ENCODE data around the gene CROT.

Gene CROT

DNA sequence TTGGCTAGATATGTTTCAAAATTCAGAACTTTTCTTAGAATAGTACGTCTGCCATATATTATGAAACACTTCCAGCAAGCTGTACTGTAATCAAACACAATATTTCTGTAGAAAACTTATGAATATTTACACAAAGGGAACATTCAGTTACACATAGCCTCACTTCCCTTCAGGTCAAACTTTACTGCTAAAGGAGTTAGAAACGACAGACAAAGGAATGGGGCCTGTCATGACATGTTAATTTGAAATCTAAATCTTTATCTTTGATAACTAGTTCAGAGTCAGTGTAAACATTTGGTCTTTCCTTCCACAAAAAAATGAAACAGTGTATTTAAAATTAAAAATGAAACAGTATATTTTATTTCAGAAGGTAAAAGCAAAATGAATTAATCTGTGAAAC is 1.0 kb upstream of the CROT start:
- no peak for DNase-seq

DNA sequence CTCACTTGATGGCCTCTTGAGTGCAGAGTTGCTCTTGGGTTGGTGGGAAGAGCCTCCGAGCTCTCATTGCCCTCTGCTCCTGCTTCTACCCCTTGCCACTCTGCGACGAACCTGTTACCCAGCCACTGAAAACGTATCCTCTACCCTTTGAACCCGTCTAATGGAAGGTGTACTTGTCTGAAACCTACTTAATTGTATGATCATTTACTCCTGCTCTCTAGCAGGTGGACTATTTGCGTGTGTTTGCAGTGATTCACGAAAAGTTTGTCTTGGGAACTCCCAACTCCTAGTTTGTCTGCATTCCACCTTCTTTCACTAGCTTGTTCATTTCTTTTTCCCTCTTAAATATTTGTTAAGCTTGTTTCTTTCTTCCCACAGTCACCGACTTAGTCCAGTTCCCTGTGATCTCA is 503 bp downstream of the CROT start:
- no peak for DNase-seq

DNA sequence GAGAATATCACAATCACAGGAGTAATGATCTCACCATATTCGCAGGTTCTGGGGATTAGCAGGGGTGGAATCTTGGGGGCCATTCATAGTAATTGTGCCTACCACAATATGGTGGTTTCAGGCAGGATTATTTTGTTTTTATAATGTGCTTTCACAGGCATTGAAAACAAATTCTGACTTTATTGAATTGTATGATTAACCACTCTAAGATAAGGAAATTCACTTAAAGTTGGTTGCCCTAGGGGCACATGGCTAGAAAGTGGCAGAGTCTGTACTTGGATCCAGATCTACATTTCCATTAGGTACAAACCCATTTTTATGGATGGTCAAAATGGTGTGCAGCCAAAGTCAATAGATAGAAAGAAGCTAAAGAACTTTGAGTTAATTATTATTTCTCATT is 1.7 kb downstream of the CROT start:
- DNase-seq, result no peak

DNA sequence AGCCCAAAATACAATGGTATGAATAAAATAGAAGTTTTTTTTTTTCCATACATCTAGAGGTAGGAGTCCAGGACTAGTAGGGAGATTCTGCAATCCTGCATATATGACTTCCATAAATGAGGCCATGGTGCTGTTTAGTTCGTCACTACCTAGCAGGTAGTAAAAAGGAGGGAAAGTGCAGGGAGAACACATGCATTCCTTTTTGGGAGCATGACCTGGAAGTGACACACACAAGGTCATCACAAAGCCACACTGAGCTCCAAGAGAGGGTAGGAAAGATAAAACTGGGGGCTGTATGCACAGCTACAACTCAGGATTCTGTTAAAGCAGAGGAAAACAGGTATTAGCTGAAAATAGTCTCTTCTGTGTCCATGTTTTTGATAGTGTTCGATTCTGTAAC is 2.2 kb downstream of the CROT start:
- no peak for DNase-seq

DNA sequence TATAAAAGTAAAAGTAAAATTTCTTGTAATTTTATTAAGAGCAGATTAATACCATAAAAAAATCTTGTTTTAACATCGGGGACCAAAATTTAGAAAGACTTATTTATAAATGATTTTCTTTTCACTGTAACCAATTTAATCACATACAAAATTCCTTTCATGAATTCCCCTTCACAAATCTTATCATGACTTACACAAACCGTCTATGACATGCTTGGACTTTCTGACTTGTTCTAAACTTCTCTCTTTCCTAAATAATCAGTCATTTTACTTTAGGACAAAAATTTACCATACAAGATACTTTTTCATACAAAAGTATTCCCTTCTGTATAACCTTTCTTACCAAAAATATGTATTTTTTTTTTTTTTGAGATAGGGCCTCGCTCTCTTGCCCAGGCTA is 9.3 kb downstream of the CROT start:
- no peak for DNase-seq

DNA sequence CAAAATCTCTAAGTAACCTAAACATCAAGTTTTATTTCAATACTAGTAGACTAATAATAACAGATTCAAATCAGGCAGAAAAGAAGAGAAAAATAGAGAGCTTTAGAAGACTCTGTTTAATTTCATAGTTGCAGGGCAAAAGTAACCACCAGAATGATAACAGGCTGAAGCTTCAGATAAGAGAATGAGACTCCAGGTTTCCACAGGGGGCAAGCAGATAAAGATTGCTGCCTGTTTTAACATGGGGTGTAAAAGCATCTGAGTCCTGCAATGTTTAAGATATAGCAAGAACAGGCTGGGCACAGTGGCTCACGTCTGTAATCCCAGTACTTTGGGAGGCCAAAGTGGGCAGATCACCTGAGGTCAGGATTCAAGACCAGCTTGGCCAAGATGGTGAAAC is 11.0 kb downstream of the CROT start:
- DNase-seq, result no peak

DNA sequence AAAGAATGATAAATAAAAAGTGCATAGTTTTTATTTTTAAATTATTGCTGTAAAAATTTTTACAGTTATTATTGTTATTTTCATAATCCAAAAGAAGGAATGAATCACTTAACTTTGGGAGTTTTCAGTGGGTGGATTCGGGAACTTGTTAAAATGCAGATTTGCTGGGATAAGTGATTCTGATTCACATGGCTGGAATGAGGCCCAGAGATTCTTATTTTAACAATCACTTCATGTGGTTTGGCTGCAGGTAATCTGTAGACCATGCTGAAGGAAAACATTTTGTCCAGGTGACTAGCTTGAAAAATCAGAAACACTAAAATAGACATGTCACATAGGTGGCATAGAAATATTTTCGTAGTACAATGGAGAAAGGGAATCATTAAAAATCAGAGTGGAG is 13.9 kb downstream of the CROT start:
- no peak for DNase-seq

DNA sequence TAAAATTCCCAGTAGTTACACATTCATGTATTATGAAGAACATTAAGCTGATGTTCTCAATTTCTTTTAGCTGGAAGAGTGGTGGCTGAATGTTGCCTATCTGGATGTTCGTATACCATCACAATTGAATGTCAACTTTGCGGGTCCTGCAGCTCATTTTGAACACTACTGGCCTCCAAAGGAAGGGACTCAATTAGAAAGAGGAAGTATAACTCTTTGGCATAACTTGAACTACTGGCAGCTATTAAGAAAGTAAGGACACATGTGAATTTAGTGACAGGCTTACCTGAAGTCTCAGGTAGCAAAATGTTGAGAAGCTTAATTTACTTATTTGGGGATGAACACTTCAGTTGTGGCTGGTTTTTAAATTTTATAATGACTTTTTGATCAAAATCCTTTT is 15.9 kb downstream of the CROT start:
- DNase-seq, result no peak

DNA sequence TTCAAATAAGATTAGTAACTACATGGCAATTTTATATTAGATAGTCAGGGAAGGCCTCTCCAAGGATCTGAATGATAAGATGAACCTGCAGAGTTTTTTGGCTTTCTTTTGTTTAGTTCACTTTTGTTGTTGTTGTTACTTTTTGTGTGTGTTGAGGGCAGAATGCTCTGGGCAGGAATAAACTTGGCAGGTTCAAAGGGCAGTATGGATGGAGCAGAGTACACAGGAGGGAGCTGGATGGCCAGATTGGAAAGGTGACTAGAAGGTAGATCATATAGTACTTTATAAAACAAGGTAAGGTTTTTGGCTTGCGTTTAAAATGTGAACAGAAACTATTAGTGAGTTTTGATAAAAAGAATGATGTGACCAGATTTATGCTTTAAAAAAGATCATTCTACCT is 17.9 kb downstream of the CROT start:
- DNase-seq, result no peak

DNA sequence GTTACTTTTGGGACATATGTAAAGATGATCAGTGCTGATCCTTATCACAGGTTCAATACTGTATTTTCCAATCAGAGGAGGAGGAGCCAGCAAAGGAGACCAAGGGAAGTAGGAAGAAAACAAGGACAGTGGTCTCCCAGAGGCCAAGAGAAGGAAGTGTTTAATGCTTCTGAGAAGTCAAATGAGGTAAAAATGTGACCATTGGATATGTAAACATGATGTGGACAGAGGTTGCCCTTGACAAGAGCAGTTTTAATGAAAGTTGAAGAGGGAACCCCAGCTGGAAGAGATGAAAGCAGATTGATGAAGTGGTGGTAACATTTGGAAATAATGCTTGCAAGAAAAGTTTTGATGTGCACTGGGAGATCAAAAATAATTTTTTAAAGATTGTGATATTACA is 18.8 kb downstream of the CROT start:
- no peak for DNase-seq

DNA sequence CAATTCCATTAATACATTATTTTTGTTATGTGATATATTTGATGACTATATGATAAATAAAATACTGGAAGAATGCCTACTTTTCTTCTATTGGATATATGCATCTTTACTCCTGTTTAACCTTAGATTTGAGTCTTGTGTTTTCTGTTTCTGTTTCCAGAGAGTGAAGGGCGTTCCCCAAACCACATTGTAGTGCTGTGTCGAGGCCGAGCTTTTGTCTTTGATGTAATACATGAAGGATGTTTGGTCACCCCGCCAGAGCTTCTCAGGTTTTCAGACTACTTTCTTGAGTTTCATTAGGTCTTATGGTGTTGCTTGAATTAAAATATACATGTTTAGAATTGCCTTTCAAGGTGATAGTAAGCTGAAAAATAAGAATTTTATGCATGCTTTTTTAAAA is 23.8 kb downstream of the CROT start:
- no peak for DNase-seq

DNA sequence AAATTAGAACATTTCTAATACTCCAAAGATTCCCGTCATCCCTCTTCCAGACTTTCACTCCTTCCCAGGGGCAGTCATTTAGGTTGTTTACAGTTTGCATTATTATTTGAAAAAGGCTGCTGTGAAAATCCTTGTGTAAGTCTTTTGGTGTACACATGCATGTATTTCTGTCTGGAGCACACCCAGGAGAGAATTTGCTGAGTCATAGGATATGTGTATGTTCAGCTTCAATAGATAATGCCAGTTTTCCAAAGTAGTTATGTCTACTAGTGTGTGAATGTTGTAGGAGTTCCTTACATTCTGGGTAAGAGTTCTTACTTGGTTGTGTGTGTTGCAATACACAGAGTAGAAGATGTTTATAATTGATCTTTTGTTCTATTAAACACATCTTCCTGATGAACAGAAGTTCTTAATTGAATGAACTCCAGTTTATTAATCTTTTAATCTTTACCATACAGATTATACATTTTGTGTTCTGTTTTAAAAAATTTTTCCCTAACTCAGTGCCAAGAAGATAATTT is 25.3 kb downstream of the CROT start:
- DNase-seq, result no peak

DNA sequence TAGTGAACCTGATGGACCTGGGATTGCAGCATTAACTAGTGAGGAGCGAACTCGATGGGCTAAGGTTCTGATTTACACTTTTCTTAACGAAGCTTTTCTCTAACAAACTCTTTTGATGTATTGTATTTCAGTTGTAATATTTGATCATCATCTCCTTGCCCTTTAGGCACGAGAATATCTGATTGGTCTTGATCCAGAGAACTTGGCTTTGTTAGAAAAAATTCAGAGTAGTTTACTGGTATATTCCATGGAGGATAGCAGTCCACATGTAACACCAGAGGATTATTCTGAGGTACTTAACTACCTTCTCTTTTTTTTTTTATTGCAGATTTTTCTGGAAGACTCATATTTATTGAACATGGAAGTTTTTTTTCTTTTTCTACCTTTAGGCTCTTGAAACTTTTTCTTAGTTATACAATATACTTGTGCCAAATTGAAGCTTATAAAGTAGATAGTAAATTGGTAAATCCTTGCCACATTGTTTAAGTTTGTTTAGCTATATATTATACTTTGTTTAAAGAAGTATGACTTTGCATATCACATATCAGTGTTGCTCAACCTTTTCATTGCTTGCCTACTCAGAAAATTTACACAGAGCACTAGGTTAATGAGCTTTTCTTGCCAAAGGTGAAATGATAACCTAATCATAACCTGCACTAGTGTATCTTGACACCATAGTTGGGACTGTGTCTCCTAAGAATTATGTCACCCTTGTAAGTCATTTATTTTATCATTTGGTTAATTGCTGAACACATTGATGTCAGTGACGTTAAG is 30.4 kb downstream of the CROT start:
- DNase-seq, result no peak

DNA sequence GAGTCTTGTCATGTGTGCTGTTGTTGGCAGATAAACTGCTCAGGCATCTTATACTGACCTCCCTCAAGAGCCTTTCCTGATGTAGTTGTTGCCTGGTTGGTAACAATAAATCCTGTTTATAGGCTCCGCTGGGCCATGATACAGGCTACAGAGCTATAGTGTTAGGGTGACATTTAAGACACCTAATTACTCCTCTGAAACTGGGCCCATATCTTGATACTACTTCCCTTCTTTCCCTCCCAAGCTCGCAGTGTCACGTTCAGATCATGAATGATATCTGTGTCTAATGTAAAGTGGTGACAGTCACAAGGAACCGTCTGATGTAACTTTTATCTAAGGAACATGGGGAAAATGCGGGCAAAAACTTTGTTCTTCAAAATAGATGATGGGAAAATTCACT is 35.4 kb downstream of the CROT start:
- no peak for DNase-seq

DNA sequence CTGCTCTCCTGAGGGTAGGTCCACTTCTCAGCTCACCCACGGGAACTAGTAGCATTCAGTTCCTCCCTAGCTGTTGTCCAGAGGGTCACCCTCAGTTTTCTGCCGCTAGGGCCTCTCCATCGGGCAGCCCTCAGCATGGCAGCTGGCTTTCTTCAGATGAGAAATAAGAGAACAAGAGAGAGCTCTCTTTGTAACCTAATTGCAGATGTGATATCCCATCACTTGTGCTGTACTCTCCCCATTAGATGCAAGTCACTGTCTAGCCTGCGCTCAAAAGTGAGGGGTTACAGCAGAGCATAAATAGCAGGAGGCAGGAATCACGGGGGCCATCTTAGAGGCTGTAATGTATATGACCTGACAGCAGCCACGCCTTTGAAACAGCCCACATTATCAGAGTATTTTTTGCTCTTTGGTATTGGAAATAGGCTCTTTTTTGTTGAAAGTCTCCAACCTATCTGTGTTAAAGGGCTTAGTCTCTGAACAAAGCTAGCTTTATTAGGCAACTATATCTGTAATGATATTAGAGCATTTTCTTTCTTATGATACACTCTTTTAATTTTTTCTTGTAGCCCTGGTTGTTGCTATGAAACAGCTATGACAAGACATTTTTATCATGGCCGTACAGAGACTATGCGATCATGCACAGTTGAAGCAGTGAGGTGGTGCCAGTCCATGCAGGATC is 45.7 kb downstream of the CROT start:
- no peak for DNase-seq

DNA sequence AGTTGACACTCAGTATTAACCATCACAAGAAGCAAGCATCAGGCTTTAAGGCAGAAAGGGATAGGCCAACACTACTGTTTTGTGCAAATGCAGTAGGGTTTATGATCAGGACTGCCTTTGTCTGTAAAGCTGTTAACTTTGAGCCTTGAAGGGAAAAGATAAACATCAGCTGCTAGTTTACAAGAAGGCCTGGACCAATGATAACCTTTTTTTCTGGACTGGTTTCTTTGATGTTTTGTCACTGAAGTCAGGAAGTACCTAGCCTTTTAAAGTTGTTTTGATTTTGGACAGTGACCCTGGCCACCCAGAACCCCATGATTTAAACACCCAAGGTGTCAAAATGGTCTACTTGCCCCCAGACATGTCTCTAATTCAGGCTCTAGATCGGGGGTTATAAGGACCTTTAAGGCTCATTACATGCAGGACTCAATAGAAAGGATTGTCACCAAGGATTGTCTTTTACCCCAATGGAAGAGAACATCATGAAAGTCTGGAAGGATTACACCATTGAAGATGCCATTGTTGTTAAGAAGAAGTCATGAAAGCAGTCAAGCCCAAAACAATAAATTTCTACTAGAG is 50.1 kb downstream of the CROT start:
- DNase-seq, result no peak

DNA sequence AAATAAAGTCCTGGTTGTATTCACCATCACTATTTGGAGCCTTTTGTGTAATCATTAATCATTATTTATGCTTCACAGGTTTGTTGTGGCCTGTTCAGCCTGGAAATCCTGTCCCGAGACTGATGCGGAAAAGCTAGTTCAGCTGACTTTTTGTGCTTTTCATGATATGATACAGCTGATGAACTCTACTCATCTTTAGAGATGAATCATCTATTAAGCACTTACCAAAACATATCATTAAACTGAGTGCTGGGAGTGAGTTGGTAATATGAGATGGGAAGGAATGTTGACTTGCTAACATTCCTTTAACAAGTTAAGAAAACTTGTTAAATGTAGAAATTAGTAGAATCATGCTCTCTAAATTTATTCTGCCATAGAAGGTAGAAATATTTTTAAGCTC is 53.0 kb downstream of the CROT start:
- no peak for DNase-seq

DNA sequence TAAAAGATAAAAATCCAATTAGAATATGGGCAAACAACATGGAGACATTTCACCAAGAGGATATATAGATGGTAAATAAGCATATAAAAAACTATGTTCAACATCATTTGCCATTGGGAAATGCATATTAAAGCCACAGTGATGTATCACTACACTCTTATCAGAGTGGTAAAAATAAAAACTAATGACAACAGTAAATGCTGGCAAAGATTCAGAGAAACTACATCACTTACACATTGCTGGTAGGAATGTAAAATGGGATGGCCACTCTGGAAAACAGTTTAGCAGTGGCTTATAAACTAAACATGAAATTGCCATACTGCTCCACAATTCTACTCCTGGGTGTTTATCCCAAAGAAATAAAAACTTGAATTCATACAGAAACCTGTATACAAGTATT is 59.2 kb downstream of the CROT start:
- DNase-seq, result no peak

DNA sequence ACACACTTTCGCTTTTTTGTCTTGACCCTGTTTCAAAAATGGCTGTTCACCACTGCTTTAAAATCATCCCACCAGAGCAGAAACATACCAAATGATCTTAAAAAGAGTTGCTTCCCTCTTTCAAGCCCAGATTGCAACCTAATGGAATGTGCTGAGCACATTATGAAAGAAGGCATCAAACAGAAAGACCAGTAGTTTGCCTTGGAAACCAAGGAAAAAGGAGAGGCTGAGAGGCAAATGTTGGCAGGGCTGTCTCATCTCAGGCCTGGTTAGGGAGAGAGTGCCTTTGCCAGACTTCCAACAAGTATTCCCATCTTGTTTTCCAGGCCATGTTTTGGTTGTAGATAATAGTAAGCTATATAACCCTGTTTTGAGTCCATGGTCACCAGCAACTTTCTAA is 65.7 kb downstream of the CROT start:
- no peak for DNase-seq

DNA sequence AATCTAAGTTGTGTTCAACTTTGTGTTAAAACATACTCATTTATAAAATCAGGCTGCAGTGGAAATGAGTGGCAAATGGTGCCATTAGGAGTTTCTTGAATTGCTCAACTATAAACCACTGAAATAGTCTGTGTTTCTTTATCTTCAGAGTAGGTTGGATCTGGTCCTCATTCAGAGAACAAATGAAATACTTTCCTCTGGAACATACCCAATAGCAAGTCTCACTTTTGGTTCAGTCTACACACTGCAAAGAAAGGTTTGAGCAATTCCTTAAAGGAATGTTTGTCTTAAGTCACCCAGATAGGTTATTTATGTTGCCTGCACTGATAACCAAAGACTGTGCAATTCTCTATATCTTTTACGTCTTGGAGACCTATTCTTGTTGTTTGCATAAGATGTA is 67.6 kb downstream of the CROT start:
- no peak for DNase-seq

DNA sequence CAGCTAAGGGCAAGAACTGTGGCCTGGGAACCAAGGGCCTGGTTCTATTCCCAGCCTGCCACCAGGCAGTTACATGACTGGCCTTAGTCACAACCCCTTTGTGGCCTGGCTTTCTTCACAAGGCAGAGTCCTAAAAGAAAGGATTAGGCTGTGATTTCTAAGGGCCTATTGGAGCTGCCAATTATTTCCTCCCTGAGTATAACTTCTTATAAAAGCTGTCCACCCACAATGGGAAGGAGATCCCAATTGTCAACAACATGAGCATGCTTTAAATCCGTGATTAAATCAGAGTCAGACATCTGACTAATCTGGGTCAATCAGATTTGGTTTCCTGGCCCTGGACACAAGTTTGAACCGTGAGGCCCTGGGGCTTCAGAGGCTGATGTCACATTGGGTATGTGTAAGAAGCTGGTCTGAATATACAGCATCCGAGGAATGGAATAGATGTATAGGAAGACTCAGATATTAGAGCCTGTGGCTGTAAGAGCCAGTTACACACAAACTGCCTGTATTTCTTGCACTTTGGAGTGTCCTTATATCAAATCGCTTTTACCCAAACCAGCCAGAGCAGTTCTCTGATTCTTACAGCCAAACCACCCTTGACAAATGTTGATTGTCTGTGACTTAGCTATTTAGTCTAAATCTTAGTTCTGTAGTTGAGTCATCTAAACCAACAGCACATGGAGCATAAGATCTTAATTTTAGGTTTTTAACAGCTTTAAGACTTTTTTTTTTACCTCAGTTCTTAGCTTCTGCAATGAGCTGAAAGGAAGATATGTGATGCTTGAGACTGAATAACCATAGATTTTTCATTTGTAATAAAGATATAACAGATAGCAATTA is 68.7 kb downstream of the CROT start:
- no peak for DNase-seq

DNA sequence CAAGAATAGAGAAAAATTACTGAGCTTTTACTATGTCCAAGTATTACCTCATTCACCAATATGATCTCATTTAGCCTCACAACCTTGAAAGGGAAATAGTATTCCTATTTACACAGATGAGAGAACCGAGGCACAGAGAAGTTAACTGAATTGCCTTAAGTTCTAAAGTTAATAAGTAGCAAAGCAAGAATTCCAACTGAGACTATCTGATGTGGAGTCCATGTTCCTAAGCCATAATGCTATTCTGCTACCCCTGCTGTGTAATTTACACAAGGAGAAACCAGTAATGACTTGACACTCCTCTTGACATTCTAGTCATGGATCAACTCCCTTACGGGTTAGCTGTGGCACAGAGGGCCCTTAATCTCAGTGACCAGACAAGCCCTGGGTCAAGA is 69.3 kb downstream of the CROT start:
- no peak for DNase-seq
